H1 (cell line): ENCODE measurements around the gene TSG101. TPM values are rescaled to one million over a fixed set of nuclear protein-coding genes. Genes with fewer than 3 reads are reported as not detected.

Source experiments
- CTCF ChIA-PET: fragments of 300-600 bp; sonication (Branson Sonifier 250); formaldehyde crosslinking; loops from one replicate; lab custom pipeline; 2021; ENCODE audit not compliant: partially characterized antibody; lab: Charles Lee
- POLR2A ChIA-PET: fragments of 300-600 bp; sonication (Branson Sonifier 250); formaldehyde crosslinking; loops from one replicate; lab custom pipeline; 2021; ENCODE audit warnings: inconsistent platforms; ENCODE audit not compliant: partially characterized antibody; lab: Charles Lee
- DNase-seq, 2 experiments: peaks; one replicate each; pipeline versions ENCODE4 v3.0.0 to v3.0.0-alpha.2; 2010 to 2022; ENCODE audit warnings: low spot score in 2 of 2, low read depth in 1 of 2, mixed read lengths in 1 of 2
- FAIRE-seq: peaks from 2 replicates; lab custom pipeline; 2011; peaks lifted over from hg19 to GRCh38; lab: Jason Lieb, UNC
- H2AFZ ChIP-seq: 2 replicates; pipeline ENCODE4 v1.8.1; 2012; ENCODE audit warnings: low read length, inconsistent platforms
- H2AK5ac ChIP-seq: 2 replicates; pipeline ENCODE4 v1.6.1; 2013; ENCODE audit warnings: low read depth, low read length
- H2BK120ac ChIP-seq: replicated peaks from 2 replicates; pipeline ENCODE3; 2013; ENCODE audit warnings: low read depth, low read length, inconsistent platforms
- H2BK12ac ChIP-seq: 2 replicates; pipeline ENCODE4 v1.6.1; 2013; ENCODE audit warnings: low read depth, low read length
- H2BK15ac ChIP-seq: 2 replicates; pipeline ENCODE4 v1.6.1; 2013; ENCODE audit warnings: low read length
- H2BK20ac ChIP-seq: 2 replicates; pipeline ENCODE4 v1.6.1; 2013; ENCODE audit warnings: low read length
- H2BK5ac ChIP-seq: 2 replicates; pipeline ENCODE4 v1.6.1; 2013; ENCODE audit warnings: low read depth, low read length
- H3K14ac ChIP-seq: 2 replicates; pipeline ENCODE4 v1.6.1; 2013; ENCODE audit warnings: inconsistent platforms; ENCODE audit not compliant: insufficient read length
- H3K18ac ChIP-seq: 2 replicates; pipeline ENCODE4 v1.6.1; 2013; ENCODE audit warnings: low read length; ENCODE audit errors: extremely low read depth
- H3K23ac ChIP-seq: 2 replicates; pipeline ENCODE4 v1.6.1; 2013; ENCODE audit warnings: inconsistent platforms; ENCODE audit not compliant: insufficient read length
- H3K23me2 ChIP-seq: 2 replicates; pipeline ENCODE4 v1.6.1; 2013; ENCODE audit warnings: low read depth, low read length
- H3K27ac ChIP-seq: 2 replicates; pipeline ENCODE4 v1.6.1; 2011; ENCODE audit warnings: low read depth, low read length, inconsistent platforms
- H3K27me3 ChIP-seq, 4 experiments: replicated peaks in 1 of 4; 1 replicate in 1 of 4; 2 replicates in 3 of 4; pipeline versions ENCODE4 v1.6.1 to v1.8.1; 2011 to 2013; ENCODE audit warnings: low read length in 3 of 4, mild to moderate bottlenecking in 3 of 4, inconsistent platforms in 2 of 4, mixed read lengths in 2 of 4, moderate library complexity in 1 of 4; ENCODE audit not compliant: control insufficient read depth in 3 of 4, insufficient read depth in 3 of 4; ENCODE audit errors: extremely low read depth in 1 of 4
- H3K36me3 ChIP-seq, 4 experiments: 2 replicates each; pipeline versions ENCODE4 v1.6.1 to v1.8.1; 2011 to 2013; ENCODE audit warnings: mild to moderate bottlenecking in 4 of 4, low read length in 3 of 4, moderate library complexity in 2 of 4, control low read depth in 1 of 4, inconsistent platforms in 1 of 4; ENCODE audit not compliant: insufficient read depth in 4 of 4, control insufficient read depth in 2 of 4
- H3K4ac ChIP-seq: replicated peaks from 2 replicates; pipeline ENCODE3; 2013; ENCODE audit warnings: low read length, low read depth, mixed read lengths, inconsistent platforms; ENCODE audit not compliant: insufficient read length
- H3K4me1 ChIP-seq, 4 experiments: replicated peaks in 1 of 4; 1 replicate in 1 of 4; 2 replicates in 3 of 4; pipeline versions ENCODE4 v1.6.1 to v1.8.1; 2011 to 2013; ENCODE audit warnings: low read length in 3 of 4, inconsistent platforms in 2 of 4, mixed read lengths in 1 of 4; ENCODE audit not compliant: insufficient read depth in 4 of 4, control insufficient read depth in 3 of 4
- H3K4me2 ChIP-seq, 2 experiments: 2 replicates each; pipeline versions ENCODE4 v1.6.1 to v1.8.1; 2011 to 2013; ENCODE audit warnings: low read depth in 2 of 2, low read length in 2 of 2, control low read depth in 1 of 2, inconsistent platforms in 1 of 2, mild to moderate bottlenecking in 1 of 2; ENCODE audit not compliant: insufficient read depth in 1 of 2
- H3K4me3 ChIP-seq, 4 experiments: fragments of 200-600, 300-600 bp in 1 of 4; sonication (generic), shearing (Covaris generic), sonication (Bioruptor Twin) in 1 of 4; 2 replicates each; pipeline versions ENCODE4 v1.5.1 to v1.8.1; 2011 to 2016; ENCODE audit warnings: low read length in 4 of 4, low read depth in 3 of 4, control low read depth in 2 of 4, inconsistent platforms in 2 of 4, mild to moderate bottlenecking in 2 of 4, mixed read lengths in 1 of 4, moderate library complexity in 1 of 4; ENCODE audit not compliant: insufficient read depth in 2 of 4; ENCODE audit errors: extremely low read depth in 1 of 4
- H3K56ac ChIP-seq: replicated peaks from 2 replicates; pipeline ENCODE3; 2013; ENCODE audit warnings: low read depth, mild to moderate bottlenecking, mixed read lengths, low read length, inconsistent platforms; ENCODE audit not compliant: insufficient read length
- H3K79me1 ChIP-seq: 2 replicates; pipeline ENCODE4 v1.6.1; 2013; ENCODE audit warnings: low read depth, low read length, control low read depth
- H3K79me2 ChIP-seq, 2 experiments: 2 replicates each; pipeline versions ENCODE4 v1.6.1 to v1.8.1; 2012 to 2013; ENCODE audit warnings: low read length in 2 of 2, mild to moderate bottlenecking in 2 of 2, inconsistent platforms in 1 of 2; ENCODE audit not compliant: insufficient read depth in 2 of 2, control insufficient read depth in 1 of 2
- H3K9ac ChIP-seq, 4 experiments: replicated peaks in 1 of 4; 1 replicate in 1 of 4; 2 replicates in 3 of 4; pipeline versions ENCODE4 v1.6.1 to v1.8.1; 2011 to 2013; ENCODE audit warnings: low read depth in 3 of 4, low read length in 3 of 4, control low read depth in 2 of 4, mild to moderate bottlenecking in 2 of 4, moderate library complexity in 2 of 4, inconsistent platforms in 1 of 4; ENCODE audit errors: extremely low read depth in 1 of 4
- H3K9me3 ChIP-seq, 2 experiments: 2 replicates each; pipeline versions ENCODE4 v1.6.1 to v1.8.1; 2012 to 2013; ENCODE audit warnings: mild to moderate bottlenecking in 2 of 2, moderate library complexity in 2 of 2, control low read depth in 1 of 2, inconsistent platforms in 1 of 2, low read depth in 1 of 2, low read length in 1 of 2, mixed read lengths in 1 of 2; ENCODE audit not compliant: insufficient read depth in 2 of 2
- H4K20me1 ChIP-seq, 2 experiments: replicated peaks in 1 of 2; 2 replicates each; pipeline versions ENCODE3 to v1.8.1; 2011 to 2013; ENCODE audit warnings: inconsistent platforms in 2 of 2, low read length in 2 of 2, mild to moderate bottlenecking in 1 of 2; ENCODE audit not compliant: insufficient read depth in 2 of 2, control insufficient read depth in 1 of 2
- H4K5ac ChIP-seq: 2 replicates; pipeline ENCODE4 v1.6.1; 2013; ENCODE audit warnings: low read length, low read depth, mixed read lengths, inconsistent platforms; ENCODE audit not compliant: insufficient read length
- H4K8ac ChIP-seq: 2 replicates; pipeline ENCODE4 v1.8.0; 2013; ENCODE audit warnings: mild to moderate bottlenecking, moderate library complexity, low read length, inconsistent platforms; ENCODE audit not compliant: insufficient read depth; ENCODE audit errors: extremely low read depth
- H4K91ac ChIP-seq: replicated peaks from 2 replicates; pipeline ENCODE3; 2013; ENCODE audit warnings: low read length, mixed read lengths, inconsistent platforms; ENCODE audit not compliant: insufficient read length
- WGBS, 2 experiments: shearing (Covaris generic) in 1 of 2; methylation state at CpG; one replicate each; pipeline versions ENCODE4 v1.1.6 to v1.1.7; 2013 to 2015; ENCODE audit warnings: low lambda C conversion rate in 2 of 2, mixed read lengths in 2 of 2, inconsistent platforms in 1 of 2, low coverage in 1 of 2, missing lambda C conversion rate in 1 of 2; ENCODE audit not compliant: insufficient replicate concordance in 2 of 2, insufficient coverage in 1 of 2, insufficient read length in 1 of 2; ENCODE audit errors: extremely low coverage in 1 of 2, missing lambda C conversion rate in 1 of 2; 5-methylcytosine and 5-hydroxymethylcytosine counted together
- polyA plus RNA-seq, 7 experiments: library from polyadenylated mRNA; depleted of rRNA in 3 of 7; stranded (reverse) in 5 of 7; unstranded in 2 of 7; fragments of >200 nt in 5 of 7; fragments of 200-250 nt in 2 of 7; gene quantifications; 1 replicate in 5 of 7; 2 replicates in 1 of 7; 4 replicates in 1 of 7; pipeline versions ENCODE4 v1.2.1 to v1.2.3, GENCODE V29; 2011 to 2013; ENCODE audit warnings: missing spikeins in 2 of 7, mixed read lengths in 2 of 7
- total RNA-seq: library from RNA; stranded (reverse); fragmentation: NEBNext Ultra II Directional; extraction: Animal tissue kit (Norgen Biotek cat#: 25700); gene quantifications from 2 replicates; pipeline ENCODE4 v1.2.1, GENCODE V29; 2021

The TSG101 gene
- total and polyA plus RNA-seq, 2 of the 8 experiments (the other 6 are each of a cell fraction or from before 2014, with no cell fraction given): 50.8 to 151 TPM

DNA sequence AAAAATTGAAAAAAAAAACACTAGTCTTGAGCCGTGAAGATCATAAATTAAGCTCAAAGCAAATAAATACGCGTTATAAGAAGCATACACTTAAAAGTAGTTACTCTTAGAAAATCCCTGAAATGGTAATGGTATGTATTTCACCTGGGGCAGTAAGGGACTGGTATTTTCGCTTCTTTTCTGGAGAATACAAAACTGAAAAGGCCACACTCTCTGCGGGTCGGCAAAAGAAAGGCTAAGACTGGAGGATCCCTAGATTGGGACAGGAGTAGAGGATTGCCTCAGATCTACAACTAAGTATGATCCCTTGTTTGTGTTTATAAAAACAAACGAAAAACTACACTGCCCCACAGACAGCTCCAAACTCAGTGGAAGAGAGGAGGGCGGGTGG, 617 bp downstream of the TSG101 start:
- H3K27ac ChIP-seq: peak overlapping the region; percentile 97
- H3K9me3 ChIP-seq: no peaks in the 10 kb centered on the region
- H2AFZ ChIP-seq: no peak overlapping the region
- H4K20me1 ChIP-seq: peaks cover 0 to 4% of the 10 kb centered on the region in 2 experiments
- 6% methylated on average over 7 of the region's 8 CpGs; no CpG with 5 or more reads in 1 of the 2 experiments for WGBS, 2 experiments
- no peak for FAIRE-seq
- peak overlapping the region; percentile 51 for H4K5ac ChIP-seq
- H3K79me2 ChIP-seq: peaks cover 0 to 53% of the 10 kb centered on the region in 2 experiments; a peak in 2 of 4 replicates
- peaks cover 0 to 3% (median 0%) of the 10 kb centered on the region in 4 experiments; a peak in 2 of 7 replicates for H3K4me1 ChIP-seq
- ChIA-PET POLR2A (interaction anchor here (0.5 to 2.1 kb wide), 19 partner anchors 8 to 419 kb away, joined by 3 to 10 read pairs (median 4); partner anchors contain the start of genes GTF2H1, HPS5, LDHAL6A and LDHC), CTCF (interaction anchor here (1.0 to 2.8 kb wide), 3 partner anchors 14 to 201 kb away, joined by 3 to 6 read pairs (median 4); no protein-coding TSS in a partner anchor)
- H3K4ac ChIP-seq: no peak overlapping the region
- no peak overlapping the region for H3K56ac ChIP-seq
- H2BK20ac ChIP-seq: no peak overlapping the region
- peak overlapping the region; percentile 58 to 62 for H3K4me2 ChIP-seq
- no peaks in the 10 kb centered on the region for H3K27me3 ChIP-seq
- H2BK120ac ChIP-seq: no peak overlapping the region
- peaks cover 2% of the 10 kb centered on the region; the same call in 1 of the 2 replicates for H3K23me2 ChIP-seq
- no peak overlapping the region for H3K18ac ChIP-seq
- peak overlapping the region; percentile 1 for H4K91ac ChIP-seq
- H2BK15ac ChIP-seq: no peak overlapping the region
- peaks cover 0 to 3% (median 0%) of the 10 kb centered on the region in 4 experiments; a peak in 1 of 8 replicates for H3K36me3 ChIP-seq
- H4K8ac ChIP-seq: peak overlapping the region; percentile 96
- H2AK5ac ChIP-seq: no peak overlapping the region
- H3K79me1 ChIP-seq: peaks cover 3% of the 10 kb centered on the region; the same call in 1 of the 2 replicates
- no peak overlapping the region; the same call in 1 of the 2 replicates for H2BK12ac ChIP-seq
- H3K23ac ChIP-seq: no peak overlapping the region
- H2BK5ac ChIP-seq: peak overlapping the region; percentile 96; the same call in 1 of the 2 replicates
- no peak overlapping the region for H3K14ac ChIP-seq
- peak overlapping the region; percentile 8 to 97 (median 96) for H3K9ac ChIP-seq
- DNase-seq: no peak
- peak overlapping the region; percentile 86 to 96 (median 91) for H3K4me3 ChIP-seq
